H1 (cell line): ENCODE measurements around the gene SULT2B1. TPM values are rescaled to one million over a fixed set of nuclear protein-coding genes. Genes with fewer than 3 reads are reported as not detected.
"Not testable (repeated sequence)": the region's sequence is repeated elsewhere in the genome, so short reads cannot be mapped to it uniquely, and the experiment has no call there.

Source experiments
- CTCF ChIA-PET: fragments of 300-600 bp; sonication (Branson Sonifier 250); formaldehyde crosslinking; loops from one replicate; lab custom pipeline; 2021; ENCODE audit not compliant: partially characterized antibody; lab: Charles Lee
- POLR2A ChIA-PET: fragments of 300-600 bp; sonication (Branson Sonifier 250); formaldehyde crosslinking; loops from one replicate; lab custom pipeline; 2021; ENCODE audit warnings: inconsistent platforms; ENCODE audit not compliant: partially characterized antibody; lab: Charles Lee
- DNase-seq, 2 experiments: peaks; one replicate each; pipeline versions ENCODE4 v3.0.0 to v3.0.0-alpha.2; 2010 to 2022; ENCODE audit warnings: low spot score in 2 of 2, low read depth in 1 of 2, mixed read lengths in 1 of 2
- FAIRE-seq: peaks from 2 replicates; lab custom pipeline; 2011; peaks lifted over from hg19 to GRCh38; lab: Jason Lieb, UNC
- H2AFZ ChIP-seq: 2 replicates; pipeline ENCODE4 v1.8.1; 2012; ENCODE audit warnings: low read length, inconsistent platforms
- H2AK5ac ChIP-seq: 2 replicates; pipeline ENCODE4 v1.6.1; 2013; ENCODE audit warnings: low read depth, low read length
- H2BK120ac ChIP-seq: replicated peaks from 2 replicates; pipeline ENCODE3; 2013; ENCODE audit warnings: low read depth, low read length, inconsistent platforms
- H2BK12ac ChIP-seq: 2 replicates; pipeline ENCODE4 v1.6.1; 2013; ENCODE audit warnings: low read depth, low read length
- H2BK15ac ChIP-seq: 2 replicates; pipeline ENCODE4 v1.6.1; 2013; ENCODE audit warnings: low read length
- H2BK20ac ChIP-seq: 2 replicates; pipeline ENCODE4 v1.6.1; 2013; ENCODE audit warnings: low read length
- H2BK5ac ChIP-seq: 2 replicates; pipeline ENCODE4 v1.6.1; 2013; ENCODE audit warnings: low read depth, low read length
- H3K14ac ChIP-seq: 2 replicates; pipeline ENCODE4 v1.6.1; 2013; ENCODE audit warnings: inconsistent platforms; ENCODE audit not compliant: insufficient read length
- H3K18ac ChIP-seq: 2 replicates; pipeline ENCODE4 v1.6.1; 2013; ENCODE audit warnings: low read length; ENCODE audit errors: extremely low read depth
- H3K23ac ChIP-seq: 2 replicates; pipeline ENCODE4 v1.6.1; 2013; ENCODE audit warnings: inconsistent platforms; ENCODE audit not compliant: insufficient read length
- H3K23me2 ChIP-seq: 2 replicates; pipeline ENCODE4 v1.6.1; 2013; ENCODE audit warnings: low read depth, low read length
- H3K27ac ChIP-seq: 2 replicates; pipeline ENCODE4 v1.6.1; 2011; ENCODE audit warnings: low read depth, low read length, inconsistent platforms
- H3K27me3 ChIP-seq, 4 experiments: replicated peaks in 1 of 4; 1 replicate in 1 of 4; 2 replicates in 3 of 4; pipeline versions ENCODE4 v1.6.1 to v1.8.1; 2011 to 2013; ENCODE audit warnings: low read length in 3 of 4, mild to moderate bottlenecking in 3 of 4, inconsistent platforms in 2 of 4, mixed read lengths in 2 of 4, moderate library complexity in 1 of 4; ENCODE audit not compliant: control insufficient read depth in 3 of 4, insufficient read depth in 3 of 4; ENCODE audit errors: extremely low read depth in 1 of 4
- H3K36me3 ChIP-seq, 4 experiments: 2 replicates each; pipeline versions ENCODE4 v1.6.1 to v1.8.1; 2011 to 2013; ENCODE audit warnings: mild to moderate bottlenecking in 4 of 4, low read length in 3 of 4, moderate library complexity in 2 of 4, control low read depth in 1 of 4, inconsistent platforms in 1 of 4; ENCODE audit not compliant: insufficient read depth in 4 of 4, control insufficient read depth in 2 of 4
- H3K4ac ChIP-seq: replicated peaks from 2 replicates; pipeline ENCODE3; 2013; ENCODE audit warnings: low read length, low read depth, mixed read lengths, inconsistent platforms; ENCODE audit not compliant: insufficient read length
- H3K4me1 ChIP-seq, 4 experiments: replicated peaks in 1 of 4; 1 replicate in 1 of 4; 2 replicates in 3 of 4; pipeline versions ENCODE4 v1.6.1 to v1.8.1; 2011 to 2013; ENCODE audit warnings: low read length in 3 of 4, inconsistent platforms in 2 of 4, mixed read lengths in 1 of 4; ENCODE audit not compliant: insufficient read depth in 4 of 4, control insufficient read depth in 3 of 4
- H3K4me2 ChIP-seq, 2 experiments: 2 replicates each; pipeline versions ENCODE4 v1.6.1 to v1.8.1; 2011 to 2013; ENCODE audit warnings: low read depth in 2 of 2, low read length in 2 of 2, control low read depth in 1 of 2, inconsistent platforms in 1 of 2, mild to moderate bottlenecking in 1 of 2; ENCODE audit not compliant: insufficient read depth in 1 of 2
- H3K4me3 ChIP-seq, 4 experiments: fragments of 200-600, 300-600 bp in 1 of 4; sonication (generic), shearing (Covaris generic), sonication (Bioruptor Twin) in 1 of 4; 2 replicates each; pipeline versions ENCODE4 v1.5.1 to v1.8.1; 2011 to 2016; ENCODE audit warnings: low read length in 4 of 4, low read depth in 3 of 4, control low read depth in 2 of 4, inconsistent platforms in 2 of 4, mild to moderate bottlenecking in 2 of 4, mixed read lengths in 1 of 4, moderate library complexity in 1 of 4; ENCODE audit not compliant: insufficient read depth in 2 of 4; ENCODE audit errors: extremely low read depth in 1 of 4
- H3K56ac ChIP-seq: replicated peaks from 2 replicates; pipeline ENCODE3; 2013; ENCODE audit warnings: low read depth, mild to moderate bottlenecking, mixed read lengths, low read length, inconsistent platforms; ENCODE audit not compliant: insufficient read length
- H3K79me1 ChIP-seq: 2 replicates; pipeline ENCODE4 v1.6.1; 2013; ENCODE audit warnings: low read depth, low read length, control low read depth
- H3K79me2 ChIP-seq, 2 experiments: 2 replicates each; pipeline versions ENCODE4 v1.6.1 to v1.8.1; 2012 to 2013; ENCODE audit warnings: low read length in 2 of 2, mild to moderate bottlenecking in 2 of 2, inconsistent platforms in 1 of 2; ENCODE audit not compliant: insufficient read depth in 2 of 2, control insufficient read depth in 1 of 2
- H3K9ac ChIP-seq, 4 experiments: replicated peaks in 1 of 4; 1 replicate in 1 of 4; 2 replicates in 3 of 4; pipeline versions ENCODE4 v1.6.1 to v1.8.1; 2011 to 2013; ENCODE audit warnings: low read depth in 3 of 4, low read length in 3 of 4, control low read depth in 2 of 4, mild to moderate bottlenecking in 2 of 4, moderate library complexity in 2 of 4, inconsistent platforms in 1 of 4; ENCODE audit errors: extremely low read depth in 1 of 4
- H3K9me3 ChIP-seq, 2 experiments: 2 replicates each; pipeline versions ENCODE4 v1.6.1 to v1.8.1; 2012 to 2013; ENCODE audit warnings: mild to moderate bottlenecking in 2 of 2, moderate library complexity in 2 of 2, control low read depth in 1 of 2, inconsistent platforms in 1 of 2, low read depth in 1 of 2, low read length in 1 of 2, mixed read lengths in 1 of 2; ENCODE audit not compliant: insufficient read depth in 2 of 2
- H4K20me1 ChIP-seq, 2 experiments: replicated peaks in 1 of 2; 2 replicates each; pipeline versions ENCODE3 to v1.8.1; 2011 to 2013; ENCODE audit warnings: inconsistent platforms in 2 of 2, low read length in 2 of 2, mild to moderate bottlenecking in 1 of 2; ENCODE audit not compliant: insufficient read depth in 2 of 2, control insufficient read depth in 1 of 2
- H4K5ac ChIP-seq: 2 replicates; pipeline ENCODE4 v1.6.1; 2013; ENCODE audit warnings: low read length, low read depth, mixed read lengths, inconsistent platforms; ENCODE audit not compliant: insufficient read length
- H4K8ac ChIP-seq: 2 replicates; pipeline ENCODE4 v1.8.0; 2013; ENCODE audit warnings: mild to moderate bottlenecking, moderate library complexity, low read length, inconsistent platforms; ENCODE audit not compliant: insufficient read depth; ENCODE audit errors: extremely low read depth
- H4K91ac ChIP-seq: replicated peaks from 2 replicates; pipeline ENCODE3; 2013; ENCODE audit warnings: low read length, mixed read lengths, inconsistent platforms; ENCODE audit not compliant: insufficient read length
- WGBS, 2 experiments: shearing (Covaris generic) in 1 of 2; methylation state at CpG; one replicate each; pipeline versions ENCODE4 v1.1.6 to v1.1.7; 2013 to 2015; ENCODE audit warnings: low lambda C conversion rate in 2 of 2, mixed read lengths in 2 of 2, inconsistent platforms in 1 of 2, low coverage in 1 of 2, missing lambda C conversion rate in 1 of 2; ENCODE audit not compliant: insufficient replicate concordance in 2 of 2, insufficient coverage in 1 of 2, insufficient read length in 1 of 2; ENCODE audit errors: extremely low coverage in 1 of 2, missing lambda C conversion rate in 1 of 2; 5-methylcytosine and 5-hydroxymethylcytosine counted together
- polyA plus RNA-seq, 7 experiments: library from polyadenylated mRNA; depleted of rRNA in 3 of 7; stranded (reverse) in 5 of 7; unstranded in 2 of 7; fragments of >200 nt in 5 of 7; fragments of 200-250 nt in 2 of 7; gene quantifications; 1 replicate in 5 of 7; 2 replicates in 1 of 7; 4 replicates in 1 of 7; pipeline versions ENCODE4 v1.2.1 to v1.2.3, GENCODE V29; 2011 to 2013; ENCODE audit warnings: missing spikeins in 2 of 7, mixed read lengths in 2 of 7
- total RNA-seq: library from RNA; stranded (reverse); fragmentation: NEBNext Ultra II Directional; extraction: Animal tissue kit (Norgen Biotek cat#: 25700); gene quantifications from 2 replicates; pipeline ENCODE4 v1.2.1, GENCODE V29; 2021

The SULT2B1 gene
- total and polyA plus RNA-seq, 2 of the 8 experiments (the other 6 are each of a cell fraction or from before 2014, with no cell fraction given) = 1.5 to 2.6 TPM

DNA sequence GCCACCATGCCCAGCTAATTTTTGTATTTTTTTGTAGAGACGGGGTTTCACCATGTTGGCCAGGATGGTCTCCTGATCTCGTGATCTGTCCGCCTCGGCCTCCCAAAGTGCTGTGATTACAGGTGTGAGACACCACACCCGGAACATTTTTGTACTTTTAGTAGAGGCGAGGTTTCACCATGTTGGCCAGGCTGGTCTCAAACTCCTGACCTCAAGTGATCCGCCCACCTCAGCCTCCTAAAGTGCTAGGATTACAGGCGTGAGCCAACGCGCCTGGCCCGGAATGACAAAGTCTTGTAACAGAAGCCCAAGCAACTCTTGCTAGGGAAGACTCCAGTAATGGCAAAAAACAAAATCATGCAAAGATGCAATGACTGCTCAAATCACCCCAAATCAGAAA, 80.3 kb downstream of the SULT2B1 start:
- H2BK5ac ChIP-seq, H3K9me3 ChIP-seq, H3K36me3 ChIP-seq, H4K5ac ChIP-seq, H3K23ac ChIP-seq, H4K8ac ChIP-seq, H3K79me2 ChIP-seq, H3K79me1 ChIP-seq, H3K56ac ChIP-seq, H3K4ac ChIP-seq, H3K4me3 ChIP-seq, H2BK15ac ChIP-seq, H3K27ac ChIP-seq, H2AFZ ChIP-seq, FAIRE-seq, H3K27me3 ChIP-seq, H3K4me2 ChIP-seq, H4K20me1 ChIP-seq, H4K91ac ChIP-seq, H3K18ac ChIP-seq, H3K9ac ChIP-seq, H2BK20ac ChIP-seq, H3K14ac ChIP-seq, H2AK5ac ChIP-seq, H2BK120ac ChIP-seq, DNase-seq, H2BK12ac ChIP-seq: not testable (repeated sequence)
- H3K23me2 ChIP-seq = peaks cover 25% of the 10 kb centered on the region
- POLR2A ChIA-PET = interaction anchor here (1.3 to 30.9 kb wide), 4 partner anchors 9 to 277 kb away, joined by 3 to 788 read pairs (median 28); partner anchors contain the start of genes CA11, FAM83E, RPL18 and SPACA4
- CTCF ChIA-PET = interaction anchor here (0.8 to 1.9 kb wide), 3 partner anchors 14 to 48 kb away, joined by 3 to 7 read pairs (median 3); partner anchors contain the start of gene CA11
- 87% methylated on average over 11 of the region's 11 CpGs; no CpG with 5 or more reads in 1 of the 2 experiments for WGBS, 2 experiments
- peaks cover 4 to 29% (median 22%) of the 10 kb centered on the region in 4 experiments for H3K4me1 ChIP-seq
